ENCODE measurements around the gene MBD3L2B. TPM values are rescaled to one million over a fixed set of nuclear protein-coding genes. Genes with fewer than 3 reads are reported as not detected.

MBD3L2B gene
- total RNA-seq, 4 donors from 2014 or later: not detected

GRCh38 chr19:6995054-6995453 lies 26.2 kb downstream of the MBD3L2B start:
- no peak for ATAC-seq
- H3K4me3 ChIP-seq: no peak overlapping the region
- H3K27me3 ChIP-seq: no peaks in the 10 kb centered on the region
- TF ChIP-seq CTCF (IDR thresholded peaks at IDR 0.05) (no peak), EP300 (IDR thresholded peaks at IDR 0.05) (no peak), POLR2A (IDR thresholded peaks at IDR 0.05) (no peak), POLR2AphosphoS5 (IDR thresholded peaks at IDR 0.05) (no peak)
- no peaks in the 10 kb centered on the region for H3K9me3 ChIP-seq
- no peak overlapping the region for H3K27ac ChIP-seq
- no peaks in the 10 kb centered on the region for H3K36me3 ChIP-seq
- 62% methylated on average over 1 of the region's 1 CpG; no CpG with 5 or more reads in 1 of the 2 donors for WGBS, 2 donors (ENCODE audit: low coverage in 1 of 2)
- H3K4me1 ChIP-seq: no peaks in the 10 kb centered on the region

- no peak for TF ChIP-seq CTCF (IDR thresholded peaks at IDR 0.05)
- TF ChIP-seq EP300 (IDR thresholded peaks at IDR 0.05): no peak
- TF ChIP-seq POLR2AphosphoS5 (IDR thresholded peaks at IDR 0.05): no peak
- no peak for TF ChIP-seq POLR2A (IDR thresholded peaks at IDR 0.05)
- 0% methylated on average over 1 of the region's 3 CpGs; no CpG with 5 or more reads in 1 of the 2 donors for WGBS, 2 donors (ENCODE audit: low coverage in 1 of 2)
- H3K4me3 ChIP-seq: no peak overlapping the region
Measured at GRCh38 chr19:6988257-6988656, 33.0 kb downstream of the MBD3L2B start.

GRCh38 chr19:6987850-6988249 lies 33.4 kb downstream of the MBD3L2B start:
- Histone ChIP-seq H3K27me3 (peaks cover 15% of the 10 kb centered on the region), H3K27ac (no peak overlapping the region), H3K4me3 (no peak overlapping the region), H3K9me3 (peaks cover 0 to 31% (median 0%) of the 10 kb centered on the region in 3 donors), H3K4me1 (no peaks in the 10 kb centered on the region), H3K36me3 (no peaks in the 10 kb centered on the region)
- no peak for ATAC-seq
- TF ChIP-seq CTCF (IDR thresholded peaks at IDR 0.05) (no peak), EP300 (IDR thresholded peaks at IDR 0.05) (no peak), POLR2AphosphoS5 (IDR thresholded peaks at IDR 0.05) (no peak), POLR2A (IDR thresholded peaks at IDR 0.05) (no peak)
- 49 to 50% methylated on average over 2 to 4 of the region's 4 CpGs for WGBS, 2 donors (ENCODE audit: low coverage in 1 of 2)

More at GRCh38 chr19:6988257-6988656, 33.0 kb downstream of the MBD3L2B start:
- ATAC-seq: no peak
- no peak overlapping the region for H3K27ac ChIP-seq
- no peaks in the 10 kb centered on the region for H3K4me1 ChIP-seq
- H3K9me3 ChIP-seq: peaks cover 0 to 27% (median 0%) of the 10 kb centered on the region in 3 donors
- H3K36me3 ChIP-seq: no peaks in the 10 kb centered on the region
- H3K27me3 ChIP-seq: peaks cover 15% of the 10 kb centered on the region

GRCh38 chr19:6983448-6983847 lies 37.8 kb downstream of the MBD3L2B start:
- Histone ChIP-seq H3K27me3 (peaks cover 14% of the 10 kb centered on the region), H3K4me3 (no peak overlapping the region), H3K9me3 (peaks cover 0 to 37% (median 0%) of the 10 kb centered on the region in 3 donors), H3K36me3 (no peaks in the 10 kb centered on the region), H3K4me1 (no peaks in the 10 kb centered on the region), H3K27ac (no peak overlapping the region)
- ATAC-seq: no peak
- TF ChIP-seq CTCF (IDR thresholded peaks at IDR 0.05) (no peak), POLR2AphosphoS5 (IDR thresholded peaks at IDR 0.05) (no peak), EP300 (IDR thresholded peaks at IDR 0.05) (no peak), POLR2A (IDR thresholded peaks at IDR 0.05) (no peak)

- Histone ChIP-seq H3K27me3 (peaks cover 10% of the 10 kb centered on the region), H3K9me3 (peaks cover 0 to 38% (median 0%) of the 10 kb centered on the region in 3 donors), H3K4me3 (no peak overlapping the region), H3K4me1 (no peaks in the 10 kb centered on the region), H3K36me3 (no peaks in the 10 kb centered on the region), H3K27ac (no peak overlapping the region)
- no peak for TF ChIP-seq CTCF (IDR thresholded peaks at IDR 0.05)
- TF ChIP-seq EP300 (IDR thresholded peaks at IDR 0.05): no peak
- no peak for TF ChIP-seq POLR2A (IDR thresholded peaks at IDR 0.05)
- TF ChIP-seq POLR2AphosphoS5 (IDR thresholded peaks at IDR 0.05): no peak
- ATAC-seq: no peak
- WGBS, 2 donors (ENCODE audit: low coverage in 1 of 2): 70 to 75% methylated on average over 2 to 3 of the region's 3 CpGs
Measured at GRCh38 chr19:6979399-6979798, 41.8 kb downstream of the MBD3L2B start.

Data from gastroesophageal sphincter (tissue), 4 donors.